Fibroblast of skin of back (primary cell): Measurements from ENCODE around the gene PRDM1. TPM values are rescaled to one million over a fixed set of nuclear protein-coding genes. Genes with fewer than 3 reads are reported as not detected.

Experiments
- DNase-seq: peaks from one replicate; pipeline ENCODE4 v3.0.0-alpha.2; 2013
- polyA plus RNA-seq, 2 experiments: library from polyadenylated mRNA; unstranded; fragments of 120-200 nt; gene quantifications; one replicate each; pipeline ENCODE4 v1.2.1, GENCODE V29; 2013; ENCODE audit not compliant: insufficient read length in 2 of 2

Gene PRDM1
- 0.55 TPM for polyA plus RNA-seq (2013, experiment 1 of 2; ENCODE audit: insufficient read length)
- polyA plus RNA-seq (2013, experiment 2 of 2; ENCODE audit: insufficient read length): 0.77 TPM

DNA sequence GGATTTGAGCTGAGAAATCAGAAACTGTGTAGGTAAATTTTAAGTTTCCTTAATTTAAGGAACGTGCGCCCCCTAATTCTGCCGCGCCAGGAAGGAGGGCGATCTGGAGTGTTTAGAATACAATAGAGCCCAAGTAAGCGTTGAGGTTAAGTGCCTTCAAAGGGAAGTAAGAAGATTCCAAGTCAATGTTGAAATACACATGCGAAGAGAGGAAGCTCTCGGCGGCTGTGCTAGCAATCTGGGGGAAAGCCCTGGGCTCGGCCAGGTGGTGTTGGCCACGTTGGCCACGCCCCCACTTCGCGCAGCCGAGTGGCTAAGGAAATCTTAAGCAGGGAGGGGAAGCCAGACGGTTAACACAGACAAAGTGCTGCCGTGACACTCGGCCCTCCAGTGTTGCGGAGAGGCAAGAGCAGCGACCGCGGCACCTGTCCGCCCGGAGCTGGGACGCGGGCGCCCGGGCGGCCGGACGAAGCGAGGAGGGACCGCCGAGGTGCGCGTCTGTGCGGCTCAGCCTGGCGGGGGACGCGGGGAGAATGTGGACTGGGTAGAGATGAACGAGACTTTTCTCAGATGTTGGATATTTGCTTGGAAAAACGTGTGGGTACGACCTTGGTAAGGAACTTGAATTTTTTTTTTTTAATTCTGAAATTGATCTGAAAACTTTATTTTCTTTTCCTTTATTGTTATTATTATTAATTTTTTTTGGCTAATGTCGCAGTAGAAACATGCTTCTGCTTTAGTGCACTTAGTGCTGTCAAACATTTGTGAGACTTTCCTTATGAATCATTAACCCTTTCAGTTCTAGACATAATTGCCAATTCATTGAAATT lies at the start of gene PRDM1:
TSS of gene PRDM1 (plus strand) at position 353 of the 830 bp plus-strand sequence. CDS start at position 571, 218 bp downstream.
- peak; percentile 37 for DNase-seq

- DNase-seq: peak; percentile 65
These were observed 49.1 kb upstream of the PRDM1 start for GRCh38 chr6:106037060-106037459.

DNA sequence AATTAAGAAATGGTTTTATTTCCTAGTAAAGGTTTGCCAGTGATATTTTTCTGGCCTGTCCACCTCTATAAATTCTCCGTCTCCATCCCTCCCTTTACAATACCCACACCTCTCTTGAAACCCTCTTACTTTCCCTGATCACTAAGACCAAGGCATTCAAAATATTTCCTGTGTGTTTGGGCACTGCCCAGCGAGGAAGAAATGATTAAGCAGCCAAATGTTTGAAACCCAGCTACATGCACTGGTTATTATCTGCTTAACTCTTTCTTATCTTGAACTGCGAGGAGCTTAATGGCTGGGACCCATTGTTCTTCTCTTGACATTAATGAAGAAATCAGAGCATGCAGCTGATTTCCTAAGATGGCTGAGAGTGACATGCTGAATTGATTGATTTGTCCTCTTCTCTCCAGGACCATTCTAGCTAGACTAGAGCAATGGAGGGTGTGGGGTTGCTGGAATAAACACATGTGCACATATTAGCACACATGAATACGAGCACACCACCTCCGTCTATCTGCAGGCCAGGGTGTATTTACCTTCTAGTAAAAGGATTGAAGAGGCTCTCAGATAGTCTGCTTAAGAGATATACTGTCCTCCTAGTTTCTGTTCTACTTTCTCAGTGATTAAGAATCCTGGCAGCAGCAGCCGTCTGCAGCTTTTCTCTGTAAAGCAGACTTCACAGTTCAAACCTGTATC lies 46.1 kb upstream of the PRDM1 start:
- no peak for DNase-seq

DNA sequence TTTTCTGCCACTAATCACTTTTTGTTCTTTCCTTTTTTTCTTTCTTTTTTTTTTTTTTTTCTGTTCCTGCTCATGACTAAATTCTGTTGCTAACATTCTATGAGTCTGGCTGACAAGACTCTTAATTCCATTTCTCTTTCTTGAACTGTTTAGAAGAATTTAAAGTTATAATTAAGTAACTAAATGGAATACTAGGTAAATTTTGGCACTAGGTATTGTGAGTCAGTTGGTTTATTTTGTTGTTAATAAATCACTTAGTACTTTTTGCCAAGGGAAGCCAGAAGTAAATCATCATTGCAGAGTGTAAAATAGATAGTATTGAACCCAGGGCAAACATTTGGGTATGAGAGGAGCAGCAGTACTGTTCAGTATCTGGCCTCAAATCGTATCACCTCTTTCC lies 42.0 kb upstream of the PRDM1 start:
- DNase-seq: no peak

DNA sequence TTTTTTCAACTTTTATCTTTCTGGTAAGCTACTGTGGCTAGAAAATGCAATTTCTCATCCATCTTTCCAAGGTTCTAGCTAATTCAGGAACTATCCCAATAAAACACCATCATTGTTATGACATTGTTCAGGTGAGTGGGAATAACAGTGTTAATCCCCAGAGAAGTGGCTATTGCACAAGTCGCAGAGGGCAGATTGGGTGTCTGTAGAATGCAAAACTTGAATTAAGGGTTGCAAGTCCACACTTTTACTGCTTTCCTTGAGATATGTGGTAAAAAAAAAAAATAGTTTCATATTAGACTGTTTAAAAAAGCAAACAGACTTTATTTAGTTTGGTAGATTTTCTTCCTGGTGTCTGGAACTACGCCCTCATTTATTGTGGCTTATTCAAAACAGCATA lies 41.1 kb upstream of the PRDM1 start:
- no peak for DNase-seq

- no peak for DNase-seq
These were observed 39.9 kb upstream of the PRDM1 start for GRCh38 chr6:106046116-106046853.

GRCh38 chr6:106046854-106047200 lies 39.3 kb upstream of the PRDM1 start:
- DNase-seq: no peak

- no peak for DNase-seq
These were observed 37.8 kb upstream of the PRDM1 start for GRCh38 chr6:106048336-106048735.

DNA sequence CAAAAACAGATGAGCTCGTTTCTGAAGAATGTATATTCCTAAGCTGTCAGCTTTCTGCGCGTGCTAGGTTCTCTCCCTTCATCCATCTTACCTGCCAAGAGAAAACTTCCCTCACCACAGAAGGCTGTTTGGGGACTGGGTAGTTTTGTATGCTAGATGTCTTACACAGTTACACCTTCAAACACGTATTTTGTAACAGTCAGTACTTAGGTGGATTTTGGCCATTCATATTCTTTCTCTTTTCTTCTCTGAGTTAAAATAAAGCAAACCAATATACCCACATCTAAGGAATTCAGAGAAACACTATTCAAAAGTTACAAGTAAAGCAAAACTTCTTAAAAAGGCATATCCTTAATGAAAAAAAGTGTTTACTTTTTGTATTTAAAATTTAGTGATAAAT lies 35.6 kb upstream of the PRDM1 start:
- DNase-seq: no peak

DNA sequence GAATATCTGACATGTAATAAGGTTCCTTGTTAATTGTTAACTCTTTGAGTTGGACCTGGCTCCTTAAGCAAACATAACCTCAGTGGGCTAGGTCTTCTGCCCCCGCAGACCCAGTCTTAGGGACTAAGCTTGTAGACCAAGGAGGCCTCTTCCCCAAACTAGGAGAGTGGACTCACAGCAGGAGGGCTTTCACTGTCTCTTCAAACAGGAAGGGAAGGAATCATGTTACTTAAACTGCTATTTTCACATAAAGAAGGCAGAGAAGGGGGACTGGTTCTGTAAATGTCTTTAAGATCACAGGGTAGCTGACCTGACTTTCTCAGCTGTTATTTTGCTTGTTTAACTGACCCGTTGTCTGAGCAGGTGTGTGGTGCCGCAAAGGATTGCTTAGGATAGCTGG lies 34.9 kb upstream of the PRDM1 start:
- DNase-seq: no peak

GRCh38 chr6:106053484-106054205 lies 32.5 kb upstream of the PRDM1 start:
- DNase-seq: no peak

GRCh38 chr6:106055489-106055888 lies 30.6 kb upstream of the PRDM1 start:
- DNase-seq: no peak

- DNase-seq: no peak
These were observed 29.9 kb upstream of the PRDM1 start for GRCh38 chr6:106056060-106056745.

- no peak for DNase-seq
These were observed 29.3 kb upstream of the PRDM1 start for GRCh38 chr6:106056746-106057390.

DNA sequence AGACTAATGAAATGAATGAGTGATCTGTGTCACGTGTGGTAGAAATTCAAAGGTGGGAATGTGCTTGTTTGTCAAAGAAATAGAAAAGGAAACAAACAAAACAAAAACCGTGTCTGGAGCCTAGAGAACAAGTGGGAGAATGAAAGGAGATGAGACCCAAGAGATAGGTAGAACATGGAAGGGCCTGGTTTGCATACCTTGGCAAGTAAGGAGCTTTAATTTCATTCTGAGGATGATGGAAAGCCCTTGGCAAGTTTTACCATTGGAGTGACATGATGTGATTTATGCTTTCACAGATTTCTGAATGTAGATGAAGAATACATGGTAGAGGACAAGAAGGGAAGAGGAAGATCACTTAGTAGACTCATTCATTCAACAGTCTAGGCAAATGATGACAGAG lies 26.8 kb upstream of the PRDM1 start:
- DNase-seq: no peak

- no peak for DNase-seq
These were observed 26.0 kb upstream of the PRDM1 start for GRCh38 chr6:106060167-106060566.

GRCh38 chr6:106063448-106063850 lies 22.7 kb upstream of the PRDM1 start:
- DNase-seq: peak; percentile 64

DNA sequence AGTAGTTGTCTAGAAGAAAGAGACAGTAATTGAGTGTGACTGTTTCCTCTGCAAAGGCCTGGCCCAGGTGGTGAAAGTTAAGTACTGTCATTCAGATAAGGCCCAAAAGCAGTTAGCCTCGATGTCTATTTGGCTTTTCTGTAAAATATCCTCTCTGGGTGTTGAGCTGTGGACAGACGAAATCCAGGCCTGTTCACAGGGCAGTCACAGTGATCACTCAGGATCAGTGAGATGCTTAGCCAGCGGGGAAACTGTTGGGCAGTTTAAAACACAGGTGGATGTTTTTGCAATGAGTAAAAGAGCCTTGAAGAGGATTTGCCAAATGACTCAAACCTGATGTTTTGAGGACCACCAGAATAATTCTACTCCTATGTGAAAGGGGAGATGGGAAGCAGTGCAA lies 22.0 kb upstream of the PRDM1 start:
- no peak for DNase-seq

GRCh38 chr6:106064756-106065155 lies 21.4 kb upstream of the PRDM1 start:
- peak; percentile 29 for DNase-seq

- DNase-seq: peak; percentile 56
These were observed 19.1 kb upstream of the PRDM1 start for GRCh38 chr6:106066989-106067388.

GRCh38 chr6:106069478-106069877 lies 16.7 kb upstream of the PRDM1 start:
- DNase-seq: peak; percentile 84
